ENCODE measurements around the gene ATL1.

The ATL1 gene

GRCh38 chr14:50559990-50560930 is at the start of gene ATL1:
ATL1 (plus strand) TSS chr14:50560145; CDS start chr14:50560266, 121 bp downstream.
- peak; percentile 33 for DNase-seq (ENCODE audit: low spot score)

DNA sequence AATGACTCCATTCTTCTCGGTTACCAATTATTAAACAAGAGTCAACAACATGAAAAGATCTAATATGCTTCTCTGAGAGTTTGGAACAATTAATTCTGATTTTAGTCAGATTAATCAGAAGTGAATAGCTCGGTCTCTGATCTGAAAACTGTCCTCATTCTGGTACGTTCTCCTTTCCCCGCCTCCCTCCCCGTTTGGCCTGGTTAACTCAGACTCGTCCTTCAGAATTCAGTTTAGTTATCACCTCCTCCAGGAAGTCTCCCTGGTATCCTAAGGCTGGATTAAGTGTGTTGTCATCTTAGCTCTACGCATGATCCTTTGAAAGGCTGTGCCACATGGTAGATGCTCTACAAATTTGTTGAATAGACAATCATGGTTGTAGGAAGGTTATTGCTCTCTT is 49.8 kb upstream of the ATL1 start:
- no peak for DNase-seq (ENCODE audit: low spot score)

DNA sequence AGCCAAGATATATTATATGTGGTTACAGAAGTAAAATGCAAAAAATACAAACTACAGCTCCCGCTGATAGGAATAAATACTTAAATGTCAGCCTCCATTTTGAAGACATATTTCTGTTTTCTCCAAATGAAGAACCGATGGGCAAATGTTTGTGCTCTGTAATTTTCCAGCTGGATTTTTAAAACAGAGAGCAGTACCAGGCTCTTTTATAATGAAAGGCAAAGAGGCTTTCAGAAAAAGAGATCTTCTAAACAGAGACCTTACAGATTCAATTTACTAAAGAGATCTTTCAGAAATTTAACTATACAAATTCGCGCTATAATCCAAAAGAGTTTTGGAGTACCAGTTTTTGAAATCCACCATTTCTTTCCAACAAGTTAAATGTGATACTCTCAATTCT is 47.5 kb upstream of the ATL1 start:
- DNase-seq (ENCODE audit: low spot score): no peak

- no peak for DNase-seq (ENCODE audit: low spot score)
These were observed 43.9 kb upstream of the ATL1 start for GRCh38 chr14:50516091-50516490.

DNA sequence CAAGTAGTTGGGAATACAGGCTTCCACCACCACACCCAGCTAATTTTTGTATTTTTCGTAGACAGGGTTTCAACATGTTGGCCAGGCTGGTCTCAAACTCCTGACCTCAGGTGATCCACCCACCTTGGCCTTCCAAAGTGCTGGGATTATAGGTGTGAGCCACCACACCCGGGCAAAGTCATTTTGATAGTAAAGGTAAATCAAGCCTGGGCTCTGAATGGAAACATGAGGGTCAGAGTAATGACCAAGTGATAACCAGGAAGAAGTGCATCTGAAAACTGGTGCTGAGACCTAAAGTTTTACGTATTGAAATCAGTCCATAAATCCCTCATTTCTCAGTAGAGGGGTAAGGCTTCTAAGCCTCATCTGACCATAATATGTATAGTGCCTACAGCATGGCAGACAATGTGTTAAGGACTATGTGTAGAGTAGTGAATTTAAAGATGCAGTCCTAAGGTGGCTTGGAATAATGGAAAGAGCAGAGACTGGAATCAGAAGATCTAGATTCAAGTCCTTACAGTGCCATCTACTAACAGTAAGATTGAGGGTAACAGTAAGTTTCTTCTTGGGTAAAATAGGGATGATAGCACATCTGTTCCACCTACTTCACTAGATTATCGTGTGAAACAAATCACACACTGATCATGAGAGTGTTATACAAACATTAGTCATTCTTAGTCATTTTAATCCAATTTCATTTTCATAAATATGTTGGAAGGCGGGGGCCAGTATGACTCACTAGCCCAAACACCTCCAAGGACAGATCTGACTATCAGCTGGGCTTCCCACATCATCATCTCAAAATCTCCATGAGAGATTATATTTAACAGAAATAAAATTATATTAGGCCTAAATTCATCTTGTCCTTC is 38.8 kb upstream of the ATL1 start:
- DNase-seq (ENCODE audit: low spot score): no peak

- DNase-seq (ENCODE audit: low spot score): no peak
These were observed 38.0 kb upstream of the ATL1 start for GRCh38 chr14:50521912-50522341.

- no peak for DNase-seq (ENCODE audit: low spot score)
These were observed 36.5 kb upstream of the ATL1 start for GRCh38 chr14:50523271-50524041.

GRCh38 chr14:50524060-50524459 is 35.9 kb upstream of the ATL1 start:
- DNase-seq (ENCODE audit: low spot score): no peak

GRCh38 chr14:50524731-50525515 is 35.0 kb upstream of the ATL1 start:
- DNase-seq (ENCODE audit: low spot score): no peak

DNA sequence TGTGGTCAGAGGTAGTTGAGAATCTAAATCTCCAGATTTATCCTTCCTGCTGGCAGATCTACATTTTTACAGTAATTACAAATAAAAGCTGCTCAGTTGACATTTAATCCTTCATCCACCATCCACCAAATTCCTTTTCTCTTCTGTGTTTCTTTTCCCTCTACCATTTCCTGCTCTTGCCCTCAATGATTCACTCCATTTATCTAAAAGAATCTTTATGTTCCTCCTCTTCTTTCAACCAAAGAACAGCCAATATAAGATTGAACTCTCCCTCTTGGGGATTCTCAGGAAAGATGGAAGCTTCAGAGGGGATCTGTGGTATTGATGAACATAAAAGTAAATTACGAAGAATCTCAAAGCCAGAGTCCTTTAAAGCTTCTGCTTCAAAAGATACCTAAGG is 31.9 kb upstream of the ATL1 start:
- no peak for DNase-seq (ENCODE audit: low spot score)

DNA sequence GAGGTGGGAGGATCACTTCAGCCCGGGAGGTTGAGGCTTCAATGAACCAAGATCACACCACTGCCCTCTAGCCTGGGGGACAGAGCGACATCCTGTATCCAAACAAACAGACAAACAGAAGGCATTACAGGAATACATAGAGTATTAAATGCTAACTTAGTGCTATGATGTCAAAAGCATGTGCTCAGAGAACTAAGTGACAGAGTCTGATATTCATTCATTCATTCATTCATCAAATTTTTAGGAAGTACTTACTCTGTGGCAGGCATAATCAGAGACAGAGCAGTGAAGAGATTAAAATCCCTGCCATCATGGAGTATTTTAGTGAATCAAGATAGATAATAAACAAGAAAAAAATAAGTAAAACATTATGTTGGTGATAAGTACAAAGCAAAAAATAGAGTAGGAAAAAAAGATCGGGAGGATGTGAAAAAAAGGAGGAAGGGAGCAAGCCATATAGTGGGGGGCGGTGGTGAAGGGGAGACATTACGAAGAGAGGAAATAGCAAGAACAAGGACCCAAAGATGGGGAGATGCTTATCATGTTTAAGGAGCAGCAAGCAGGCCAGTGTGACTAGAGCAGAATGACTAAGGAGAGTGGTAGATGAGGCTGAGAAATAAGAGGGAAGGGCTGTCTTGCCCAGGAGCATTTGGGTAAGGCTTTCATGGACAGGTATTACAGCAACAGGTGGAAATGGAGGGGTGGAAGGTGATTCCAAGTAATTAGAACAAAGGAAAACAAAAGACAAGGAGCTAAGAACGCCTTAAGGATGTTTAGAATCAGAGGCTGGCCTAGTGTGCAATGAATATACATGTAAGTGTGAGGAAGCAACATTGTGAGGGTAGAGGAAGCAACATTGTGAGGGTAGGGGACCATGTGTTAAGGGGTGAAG is 30.4 kb upstream of the ATL1 start:
- DNase-seq (ENCODE audit: low spot score): no peak

DNA sequence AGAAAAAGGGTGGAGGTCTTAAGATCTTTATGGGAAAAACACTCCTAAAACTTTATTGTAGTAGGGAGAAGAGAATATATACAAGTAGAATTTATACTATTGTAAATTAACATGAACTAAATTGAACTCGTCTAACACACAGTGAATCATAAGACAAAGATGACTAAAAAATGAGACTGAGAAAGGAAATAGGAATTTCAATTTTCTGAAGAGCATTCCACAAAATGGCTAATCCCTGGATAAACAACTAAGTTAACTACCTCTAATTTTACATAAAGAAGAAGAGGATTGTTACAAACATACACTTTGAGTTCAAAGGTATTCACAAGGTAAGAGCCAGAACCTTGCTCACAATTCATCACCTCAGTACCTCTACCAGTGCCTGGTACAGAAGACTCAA is 29.6 kb upstream of the ATL1 start:
- no peak for DNase-seq (ENCODE audit: low spot score)

DNA sequence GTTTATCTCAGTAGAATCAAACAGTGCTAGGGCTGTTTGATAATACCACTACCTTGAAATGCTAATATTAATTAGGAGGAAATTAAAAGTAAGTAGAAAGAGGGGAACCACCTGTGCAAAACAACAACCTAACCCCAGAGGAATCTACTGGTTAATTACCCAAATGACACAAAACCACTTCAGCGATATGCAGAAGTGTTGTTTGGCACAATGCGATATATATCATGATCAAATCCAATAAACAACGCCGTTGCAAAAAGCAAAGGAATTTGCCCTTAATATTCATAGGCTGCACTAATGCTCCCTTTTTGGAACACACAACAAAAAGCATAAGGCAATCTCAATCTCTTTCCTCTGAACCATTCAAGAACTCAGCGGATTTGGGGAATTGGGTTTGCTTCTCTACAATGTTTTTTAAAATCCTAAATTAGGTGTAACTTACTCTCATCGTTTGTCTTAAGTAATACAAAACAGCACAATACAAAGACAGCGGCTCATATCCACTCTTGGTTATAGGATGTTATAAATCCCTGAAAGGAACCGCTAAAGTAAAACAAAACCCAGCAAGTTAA is 29.1 kb upstream of the ATL1 start:
- no peak for DNase-seq (ENCODE audit: low spot score)

GRCh38 chr14:50531595-50532501 is 28.1 kb upstream of the ATL1 start:
- DNase-seq (ENCODE audit: low spot score): peak; percentile 21

DNA sequence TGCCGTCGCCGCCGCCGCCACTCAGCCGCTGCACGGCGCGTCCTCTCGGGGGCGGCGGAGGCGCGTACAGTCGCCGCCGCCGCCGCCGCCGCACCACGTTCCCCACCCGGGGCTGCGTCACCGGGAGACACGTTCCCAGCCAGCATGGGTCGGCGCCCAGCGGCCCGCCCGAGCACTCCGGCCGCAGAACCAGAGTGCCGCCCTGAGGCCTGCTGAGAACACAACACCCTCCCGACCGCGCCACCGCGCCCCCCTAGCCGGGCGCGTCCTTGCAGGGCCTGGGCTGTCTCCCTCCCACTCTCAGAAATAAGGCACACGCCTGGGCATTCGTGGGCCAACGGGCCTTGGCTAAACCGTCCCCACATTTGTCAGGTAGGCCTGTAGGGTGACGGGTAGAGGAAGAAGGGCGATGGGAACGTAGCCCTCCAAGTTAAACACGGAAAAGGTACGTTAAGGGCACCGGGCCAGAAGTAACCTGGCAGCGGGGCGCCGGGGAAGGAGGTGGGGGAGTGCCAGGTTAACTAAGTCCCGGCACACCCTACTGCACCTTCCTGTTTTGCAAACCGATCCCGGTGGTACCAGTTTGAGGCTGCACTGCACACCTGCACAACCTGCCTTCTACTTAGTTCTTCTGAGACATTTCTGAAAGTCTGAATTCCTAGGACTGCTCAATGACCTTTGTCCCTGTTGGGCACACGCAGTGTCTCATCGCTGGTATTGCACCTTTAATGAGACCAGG is 27.3 kb upstream of the ATL1 start, which contains the start of gene MAP4K5:
Gene MAP4K5, minus strand, starts transcription at position 68 of the 739 bp plus-strand sequence. CDS start 520 bp downstream, outside the sequence.
- DNase-seq (ENCODE audit: low spot score): peak; percentile 81

DNA sequence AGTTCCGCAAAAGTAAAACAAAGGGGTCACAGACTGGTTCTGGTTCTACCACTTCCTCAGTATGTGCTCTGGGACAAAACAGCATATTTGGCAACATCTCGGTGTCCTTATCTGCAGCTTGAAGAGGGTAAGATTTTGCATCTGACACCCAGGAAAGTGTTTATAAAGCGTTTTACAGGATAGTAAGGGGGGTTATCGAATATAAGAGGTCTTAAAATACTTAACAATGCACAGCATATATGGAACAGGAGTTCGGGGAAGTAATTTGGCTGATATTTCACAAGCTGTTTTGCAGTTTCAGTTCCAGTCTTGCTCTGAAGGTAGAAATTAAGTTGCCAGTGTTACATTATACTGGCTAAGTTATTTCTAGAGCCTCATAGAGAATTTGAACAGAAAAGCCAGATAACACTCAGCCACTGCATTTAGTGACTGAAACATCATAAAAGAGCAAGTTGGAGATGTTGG is 26.7 kb upstream of the ATL1 start:
- no peak for DNase-seq (ENCODE audit: low spot score)

- DNase-seq (ENCODE audit: low spot score): no peak
These were observed 26.1 kb upstream of the ATL1 start for GRCh38 chr14:50533806-50534205.

GRCh38 chr14:50534416-50534815 is 25.5 kb upstream of the ATL1 start:
- DNase-seq (ENCODE audit: low spot score): no peak

Measured in HuH-7 (cell line).